GM18909 (cell line): Measurements from ENCODE around the gene COL8A1.

Source experiments
- ATAC-seq: cut with Tn5 transposase; IDR thresholded peaks from one replicate; pipeline ENCODE4 v1.9.1; 2021; ENCODE audit warnings: mild to moderate bottlenecking; ENCODE audit not compliant: unreplicated experiment, poor library complexity

Gene COL8A1

DNA sequence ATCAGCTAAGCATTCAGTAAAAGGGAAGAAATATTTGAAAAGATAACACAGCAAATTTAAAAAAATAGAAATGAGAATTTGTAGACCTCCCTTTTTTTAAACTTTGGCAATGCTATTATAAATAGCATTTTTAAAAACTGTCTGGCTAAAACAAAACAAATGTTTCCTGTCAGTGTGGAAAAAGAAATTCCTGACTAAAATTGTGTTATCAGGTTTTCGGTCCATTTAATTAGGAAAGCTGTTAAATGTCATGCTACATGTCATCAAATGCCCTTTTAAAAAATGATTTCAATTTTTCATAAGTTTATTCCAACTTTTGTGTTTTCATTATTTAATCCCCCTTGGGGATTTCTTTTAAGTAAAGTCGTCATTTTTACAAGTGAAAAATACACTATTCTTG is 29.6 kb downstream of the COL8A1 start:
- no peak for ATAC-seq

DNA sequence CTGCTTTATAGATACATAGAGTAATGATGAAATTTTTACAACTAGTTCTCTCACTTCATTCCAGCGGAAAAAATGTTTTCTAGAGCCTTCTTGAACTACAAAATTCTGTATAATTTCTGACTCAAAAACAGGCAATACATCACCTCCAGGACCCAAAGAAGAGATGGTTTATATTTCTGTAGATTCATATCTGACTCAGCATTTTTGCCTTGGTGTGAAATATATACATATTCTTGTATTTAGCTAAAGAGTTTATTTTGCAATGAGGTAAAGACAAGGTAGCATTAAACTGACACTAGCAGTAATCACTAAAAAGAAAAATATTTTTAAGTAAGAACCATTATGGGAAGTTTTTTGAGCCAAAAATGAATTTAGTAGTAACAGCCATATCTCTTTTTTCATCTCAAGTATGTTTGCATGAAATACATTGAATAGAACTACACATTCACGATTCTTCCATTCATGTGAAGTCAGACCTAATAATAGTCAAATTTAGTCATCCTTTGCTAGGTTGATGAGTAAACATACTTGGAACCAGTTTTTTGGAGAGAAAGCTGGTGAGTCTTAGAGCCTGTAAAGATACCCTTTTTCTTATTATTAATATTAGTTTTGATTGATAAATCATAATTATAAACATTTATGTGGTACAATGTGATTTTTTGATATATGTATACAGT is 31.6 kb downstream of the COL8A1 start:
- ATAC-seq = no peak

DNA sequence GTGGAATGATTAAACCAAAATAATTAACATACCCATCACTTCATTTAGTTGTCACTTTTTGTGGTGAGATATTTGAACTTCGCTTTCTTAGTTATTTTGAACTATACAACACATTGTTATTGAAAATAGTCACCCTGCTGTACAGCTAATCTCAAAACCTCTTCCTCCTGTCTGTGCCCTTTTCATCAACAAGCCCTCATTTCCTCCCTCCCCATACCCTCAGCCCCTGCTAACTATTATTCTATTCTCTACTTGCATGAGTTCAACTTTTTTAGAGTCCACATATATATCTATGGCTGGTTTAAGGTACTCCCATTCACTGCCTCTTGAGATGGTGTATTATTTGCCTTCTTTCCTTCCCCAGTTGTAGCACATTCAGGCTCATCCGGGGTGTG is 32.2 kb downstream of the COL8A1 start:
- ATAC-seq = no peak

DNA sequence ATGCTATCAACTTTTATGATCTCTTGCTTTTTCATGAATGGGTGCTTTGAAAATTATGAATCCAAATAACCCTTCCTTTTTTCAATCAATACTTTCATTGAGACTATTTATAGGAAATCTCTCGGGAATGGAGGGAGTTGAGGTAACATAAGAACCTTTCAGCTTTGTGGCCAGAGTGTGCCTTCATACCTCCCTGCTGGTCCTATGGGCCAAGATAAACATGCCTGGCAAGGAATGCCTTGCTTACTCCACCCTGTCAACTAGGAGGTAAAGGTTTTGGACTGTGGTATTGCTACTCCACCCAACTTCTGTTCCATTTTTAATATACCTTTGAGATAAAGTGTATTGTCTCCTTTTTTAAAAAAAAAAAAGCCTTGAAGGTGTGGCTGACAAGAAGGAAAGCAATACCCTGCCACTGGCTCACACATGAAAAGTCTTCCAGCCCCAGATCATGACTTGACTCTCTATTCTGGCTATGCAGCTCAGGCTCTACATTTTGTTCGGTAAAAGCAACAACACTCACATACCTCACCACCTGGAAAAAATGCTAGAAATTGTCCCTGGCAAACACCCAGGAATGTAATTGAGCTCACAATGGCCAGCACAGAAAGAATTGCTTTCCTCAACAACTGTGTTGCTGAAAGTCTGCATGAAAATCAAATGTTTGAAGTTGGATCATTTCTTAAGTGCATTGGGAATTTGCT is 35.8 kb downstream of the COL8A1 start:
- ATAC-seq = no peak

DNA sequence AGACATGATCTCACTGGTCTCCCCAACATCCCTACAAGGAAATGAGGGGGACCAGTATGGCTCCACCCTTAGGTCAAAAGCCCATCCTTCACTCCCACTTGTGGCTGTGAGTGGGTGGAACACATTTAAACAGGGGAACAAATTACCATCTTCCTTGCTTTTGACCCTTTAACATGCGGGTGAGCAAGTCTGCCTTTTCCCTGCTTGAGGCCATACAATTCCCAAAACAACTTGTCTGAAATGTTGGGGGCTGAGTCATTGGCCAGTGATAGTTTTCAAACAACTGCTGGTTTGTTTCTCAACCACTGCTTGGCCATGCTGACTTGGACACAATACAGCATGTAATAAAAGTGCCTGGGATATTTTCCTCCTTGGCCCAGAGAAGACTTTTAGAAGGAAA is 39.6 kb downstream of the COL8A1 start:
- ATAC-seq = no peak

DNA sequence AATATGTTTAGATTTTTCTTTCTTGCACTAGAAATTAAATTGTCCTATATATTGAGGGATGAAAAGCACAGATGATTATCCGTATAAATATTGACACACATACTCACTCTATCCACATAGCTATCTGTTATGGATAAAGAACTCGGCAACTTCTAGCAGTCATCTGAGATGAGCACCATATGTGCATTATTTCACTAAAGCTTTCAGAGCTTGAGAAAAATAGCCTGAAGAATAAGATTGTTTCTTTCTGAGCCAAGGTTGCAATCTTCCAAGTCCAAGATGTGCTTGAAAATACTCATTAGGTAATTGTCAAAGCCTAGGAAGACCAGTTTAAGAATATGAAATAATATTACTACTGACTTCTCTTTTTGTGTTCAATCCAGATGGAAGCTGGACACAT is 40.5 kb downstream of the COL8A1 start:
- no peak for ATAC-seq

DNA sequence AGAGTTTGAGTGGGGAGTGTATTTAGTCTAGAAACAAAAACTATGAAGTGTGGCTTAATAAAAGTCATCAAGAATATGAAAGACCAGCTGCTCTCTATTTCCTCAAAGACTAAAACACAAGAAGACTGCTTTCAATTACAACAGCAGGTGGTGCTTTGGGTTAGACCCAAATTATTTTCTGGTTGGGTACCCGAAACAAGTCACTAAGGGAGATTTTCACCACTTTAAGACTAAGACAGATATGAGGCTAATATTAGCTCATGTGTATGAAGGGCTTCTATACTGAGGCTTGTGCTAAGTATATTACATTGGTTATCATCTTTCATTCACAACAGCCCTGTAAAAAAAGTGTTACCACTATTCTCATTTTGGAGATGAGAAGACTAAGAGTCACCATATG is 43.1 kb downstream of the COL8A1 start:
- peak; percentile 72 for ATAC-seq

DNA sequence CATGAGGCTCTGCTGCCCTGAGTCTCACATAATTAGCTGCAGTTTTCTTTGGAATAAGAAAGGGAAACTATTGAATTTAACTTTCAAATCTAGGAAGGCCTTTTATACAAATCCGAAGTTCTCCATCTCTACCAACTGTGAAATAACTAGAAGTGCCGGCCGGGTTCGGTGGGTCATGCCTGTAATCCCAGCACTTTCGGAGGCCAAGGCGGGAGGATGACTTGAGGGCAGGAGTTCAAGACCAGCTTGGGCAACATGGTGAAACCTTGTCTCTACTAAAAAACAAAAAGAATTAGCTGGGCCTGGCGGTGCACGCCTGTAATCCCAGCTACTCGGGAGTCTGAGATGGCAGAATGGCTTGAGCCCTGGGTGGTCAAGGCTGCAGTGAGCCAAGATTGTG is 43.6 kb downstream of the COL8A1 start:
- no peak for ATAC-seq

DNA sequence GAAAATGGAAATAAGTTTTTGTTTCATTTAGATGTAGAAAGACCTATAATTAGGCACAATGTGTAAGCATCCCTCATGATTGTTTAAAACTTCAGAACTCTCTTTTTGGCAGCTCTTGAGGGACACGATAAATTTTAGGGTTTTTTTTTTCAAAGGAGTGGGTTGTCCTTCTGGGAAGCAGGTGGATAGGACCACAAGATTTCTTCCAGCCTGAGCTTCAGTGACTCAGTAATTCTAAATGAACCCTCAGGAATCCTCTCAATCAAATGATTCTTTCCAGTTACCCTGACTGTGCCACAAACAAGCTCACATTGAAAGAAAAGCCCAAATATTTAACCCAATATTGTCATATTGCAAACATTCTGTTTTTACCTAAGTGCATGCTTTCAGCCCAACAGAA is 45.1 kb downstream of the COL8A1 start:
- no peak for ATAC-seq

DNA sequence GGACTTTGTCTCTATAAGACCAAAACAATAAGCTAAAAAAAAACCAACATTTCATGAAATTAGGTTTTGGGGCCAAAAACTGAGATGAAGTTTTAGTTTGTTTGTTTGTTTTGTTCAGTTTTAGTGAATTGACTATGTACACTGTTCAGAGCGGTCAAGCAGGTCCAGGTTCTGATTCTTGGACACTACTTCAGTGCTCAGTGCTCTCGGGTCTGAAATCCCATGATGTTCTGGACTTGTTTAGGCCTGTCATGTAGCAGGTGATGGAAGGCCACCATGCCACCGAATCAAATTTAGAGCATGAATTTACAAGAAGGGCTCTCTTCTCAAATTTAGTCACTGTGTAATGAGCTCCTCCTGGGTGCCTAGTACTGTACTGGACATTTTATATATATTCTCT is 45.5 kb downstream of the COL8A1 start:
- ATAC-seq = no peak

DNA sequence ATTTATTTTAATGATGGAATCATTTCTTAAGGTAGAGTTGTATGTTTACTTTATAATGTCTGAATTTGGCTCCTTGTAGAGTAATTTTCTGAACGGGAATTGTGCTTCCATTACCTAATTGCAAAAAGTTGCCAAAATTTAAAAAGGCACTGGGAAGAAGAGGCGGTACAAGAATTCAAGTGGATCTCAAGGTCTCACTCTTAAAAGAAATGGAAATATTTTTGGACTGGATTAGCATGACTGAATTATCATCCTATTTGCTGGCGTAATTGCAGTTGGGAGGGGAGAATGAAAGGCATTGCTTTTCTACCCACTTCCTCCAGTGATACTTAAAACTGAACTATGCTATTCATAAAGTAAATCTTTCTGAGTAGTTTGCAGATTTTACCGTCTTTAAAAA is 46.2 kb downstream of the COL8A1 start:
- no peak for ATAC-seq

DNA sequence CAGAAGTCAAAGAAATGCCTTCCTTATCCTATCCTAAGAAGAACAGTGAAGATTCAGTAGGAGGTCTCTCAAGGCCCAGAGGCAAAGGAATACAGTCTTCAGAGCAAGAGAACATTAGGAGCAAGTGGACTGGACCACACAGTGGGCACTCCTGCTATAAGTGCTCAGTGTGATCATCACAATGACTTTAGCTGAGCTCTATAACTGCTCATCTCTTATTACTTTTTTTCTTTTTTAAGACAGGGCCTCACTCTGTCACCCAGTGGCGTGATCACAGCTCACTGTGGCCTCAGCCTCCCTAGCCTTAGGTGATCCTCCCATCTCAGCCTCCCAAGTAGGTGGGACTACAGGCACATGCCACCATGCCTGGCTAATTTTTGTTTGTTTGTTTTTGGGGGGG is 48.1 kb downstream of the COL8A1 start:
- peak; percentile 8 for ATAC-seq

DNA sequence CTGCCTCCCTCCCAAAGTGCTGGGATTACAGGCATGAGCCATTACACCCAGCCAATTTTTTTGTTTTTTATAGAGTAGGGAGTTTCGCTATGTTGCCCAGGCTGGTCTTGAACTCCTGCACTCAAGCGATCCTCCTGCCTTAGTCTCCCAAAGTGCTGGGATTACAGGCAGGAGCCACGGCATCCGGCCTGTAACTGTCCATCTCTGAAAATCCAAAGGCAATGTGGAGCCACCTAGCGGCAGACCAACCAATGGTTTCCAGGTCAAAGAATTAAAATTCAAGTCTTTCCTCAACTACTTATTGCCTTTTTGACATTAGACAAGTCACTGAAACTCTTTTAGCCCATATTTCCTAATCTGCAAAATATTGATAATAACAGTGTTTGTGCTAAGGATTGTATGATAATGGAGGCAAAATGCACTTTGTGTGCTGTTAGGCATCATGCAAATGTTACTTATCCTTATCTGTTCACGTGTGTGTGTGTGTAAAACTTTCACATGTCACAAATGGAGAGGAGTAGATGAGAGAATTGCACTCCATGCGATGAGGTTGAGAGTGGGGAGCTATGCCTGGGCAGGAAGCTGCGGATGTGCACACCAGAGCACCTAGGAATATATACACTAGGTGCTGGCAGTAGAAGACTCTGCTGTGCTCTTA is 48.7 kb downstream of the COL8A1 start:
- peak; percentile 67 for ATAC-seq

DNA sequence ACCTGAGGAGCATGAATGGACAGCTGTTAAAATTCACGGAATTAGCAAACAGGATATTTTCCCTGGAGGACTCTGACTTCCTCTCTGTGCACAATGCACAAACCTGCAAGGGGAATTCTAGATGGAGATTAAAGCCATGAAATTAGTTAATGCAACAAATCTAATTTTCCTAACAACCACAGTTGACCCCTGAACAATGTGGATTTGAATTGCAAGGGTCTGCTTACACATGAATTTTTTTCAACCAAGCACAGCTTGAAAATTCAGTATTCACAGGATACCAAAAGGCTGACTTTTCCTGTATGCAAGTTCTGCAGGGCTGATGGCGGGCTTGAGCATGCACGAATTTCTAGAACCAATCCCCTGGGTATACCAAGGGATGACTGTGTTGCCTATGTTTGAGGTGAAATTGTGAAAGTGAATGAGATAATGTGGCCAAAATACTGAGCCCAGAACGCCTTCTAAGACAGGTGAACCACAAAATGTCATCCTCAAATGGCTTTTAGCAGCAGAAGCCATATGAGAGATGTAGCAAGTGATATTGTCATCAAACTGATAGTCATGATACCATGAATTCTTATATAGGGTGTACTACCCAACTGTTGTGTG is 52.5 kb downstream of the COL8A1 start:
- no peak for ATAC-seq

DNA sequence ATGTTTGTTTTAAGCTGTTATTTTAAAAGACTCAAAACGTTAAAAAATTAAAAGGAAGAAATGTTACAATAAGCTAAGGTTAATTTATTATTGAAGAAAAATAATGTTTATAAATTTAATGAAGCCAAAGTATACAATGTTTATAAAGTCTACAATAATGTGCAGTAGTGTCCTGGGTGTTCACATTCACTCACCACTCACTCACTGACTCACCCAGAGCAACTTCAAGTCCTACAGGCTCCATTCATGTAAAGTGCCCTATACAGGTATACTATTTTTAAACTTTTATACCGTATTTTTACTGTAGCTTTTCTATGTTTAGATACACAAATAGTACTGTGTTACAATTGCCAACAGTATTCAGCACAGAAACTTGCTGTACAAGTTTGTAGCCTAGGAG is 55.2 kb downstream of the COL8A1 start:
- ATAC-seq = no peak

DNA sequence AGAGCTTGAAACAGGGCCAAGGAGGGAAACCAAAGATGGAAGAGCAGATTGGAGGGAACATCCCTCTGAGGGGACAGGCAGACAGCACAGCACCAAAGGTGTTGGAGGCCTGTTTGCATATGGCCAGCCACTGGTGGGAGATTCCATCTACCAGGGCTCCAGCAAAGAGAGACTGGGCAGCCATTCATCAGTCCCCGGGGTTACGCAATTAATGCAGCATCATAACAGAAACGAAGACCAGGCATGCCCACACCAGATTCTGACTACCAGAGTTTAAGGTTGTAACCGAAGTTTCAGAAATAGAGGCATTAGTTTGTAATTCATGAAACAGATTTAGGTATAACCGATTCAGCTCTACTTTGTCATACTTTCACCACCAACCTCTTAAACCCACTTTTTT is 58.1 kb downstream of the COL8A1 start:
- no peak for ATAC-seq

DNA sequence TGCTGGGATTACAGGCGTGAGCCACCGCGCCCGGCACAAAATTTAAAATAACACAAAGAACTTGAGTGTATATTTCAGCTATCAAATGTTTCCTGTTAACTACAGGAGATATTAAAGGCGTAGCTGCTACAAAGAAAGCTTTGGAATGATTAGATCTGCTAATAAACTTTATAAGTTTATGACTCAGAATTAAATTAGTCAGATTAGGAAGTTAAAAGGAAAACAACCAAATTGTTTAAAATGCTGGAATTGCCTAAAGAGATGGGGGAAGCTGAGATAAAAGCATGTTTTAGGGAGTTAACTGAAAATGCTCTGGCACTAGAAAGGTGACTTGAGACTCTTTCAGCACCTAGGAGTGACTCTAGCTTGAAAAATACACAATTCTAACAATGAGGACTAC is 58.9 kb downstream of the COL8A1 start:
- ATAC-seq = no peak

DNA sequence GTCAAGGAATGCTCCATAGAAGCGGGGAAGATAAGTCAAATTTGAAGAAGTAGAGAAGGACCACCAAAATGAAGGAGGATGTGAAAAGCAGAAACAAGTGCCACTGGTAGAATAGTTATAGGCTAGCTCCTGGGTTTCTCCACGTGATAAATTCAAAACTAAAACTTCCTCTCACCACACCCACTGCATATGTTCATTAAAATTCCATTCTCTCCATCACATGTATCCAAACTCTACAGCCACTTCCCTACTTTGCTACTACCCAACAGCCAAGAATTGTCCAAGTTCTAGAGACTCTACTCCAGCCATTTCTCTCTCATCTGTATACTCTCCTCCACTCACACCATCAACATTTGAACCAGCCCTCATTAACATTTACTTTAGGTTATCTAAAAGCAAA is 60.5 kb downstream of the COL8A1 start:
- ATAC-seq = no peak

DNA sequence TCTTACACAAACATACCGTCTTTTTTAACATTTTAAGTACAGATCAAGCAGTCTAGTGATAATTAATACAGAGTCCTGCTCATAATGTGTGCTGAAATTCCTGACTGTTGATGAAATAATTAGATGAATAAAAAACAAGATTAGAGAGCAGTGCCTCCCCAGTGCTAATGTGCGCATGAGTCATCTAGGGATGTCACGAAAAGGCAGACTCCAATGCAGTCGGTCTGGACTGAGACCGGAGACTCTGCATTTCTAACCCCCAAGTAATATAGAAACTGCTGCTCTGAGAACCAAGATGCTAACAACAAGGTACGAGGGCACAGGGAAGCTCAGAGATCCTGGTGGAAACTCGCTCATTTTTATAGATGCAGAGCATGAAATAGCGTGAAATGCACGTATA is 61.4 kb downstream of the COL8A1 start:
- ATAC-seq = no peak

DNA sequence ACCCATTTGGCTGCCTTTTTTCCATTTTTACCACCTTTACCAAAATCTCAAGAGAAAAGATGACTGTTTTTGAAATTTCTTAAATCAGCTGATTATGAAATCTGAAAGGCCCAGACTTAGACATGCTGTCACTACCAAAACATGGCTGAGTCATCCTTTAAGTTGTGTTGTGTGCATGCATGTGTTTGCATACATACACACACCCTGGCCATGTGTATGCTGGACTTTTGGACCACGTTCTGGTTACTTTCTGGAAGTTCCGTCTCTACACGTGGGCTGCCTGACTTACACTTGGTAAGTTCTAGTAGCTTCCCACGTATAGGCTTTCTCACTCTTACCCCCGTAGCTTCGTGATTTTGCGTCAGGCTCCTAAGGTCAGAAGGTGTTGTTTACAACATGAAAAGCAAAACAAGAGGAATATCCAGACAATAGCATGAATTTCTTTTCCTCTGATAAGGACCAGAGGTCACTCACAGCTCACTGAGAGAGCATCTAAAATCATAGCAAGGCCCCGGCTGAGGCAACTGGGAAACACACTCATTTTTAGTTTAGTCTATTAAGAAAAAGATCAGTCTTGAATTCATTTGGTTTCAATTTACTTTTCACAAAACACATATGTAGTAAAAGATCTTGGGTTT is 62.4 kb downstream of the COL8A1 start:
- no peak for ATAC-seq
